ENCODE data around the gene STK32B. TPM values are rescaled to one million over a fixed set of nuclear protein-coding genes. Genes with fewer than 3 reads are reported as not detected.

Gene STK32B
- total RNA-seq, 1 experiment from 2014 or later, result 11.6 TPM

DNA sequence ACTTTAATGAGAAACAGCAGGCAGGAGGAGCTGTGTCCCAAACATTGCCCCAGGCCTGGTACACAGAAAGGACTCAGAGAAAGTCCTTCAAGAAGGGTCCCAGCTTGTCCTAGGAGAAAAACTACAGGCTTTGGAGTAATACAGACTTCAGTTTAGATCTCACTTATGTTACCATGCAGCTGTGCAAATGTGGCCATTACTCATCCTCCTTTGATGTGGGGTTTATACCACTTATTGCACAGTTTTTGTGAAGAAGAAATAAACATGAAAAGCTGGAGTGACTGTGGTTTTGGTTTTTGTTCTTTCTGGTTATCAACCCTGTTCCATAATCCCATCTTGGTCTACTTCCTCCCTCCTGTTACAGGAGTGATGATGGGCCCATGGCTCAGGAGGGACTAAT is 23.9 kb upstream of the STK32B start:
- CTCF ChIA-PET, result no interaction called here
- intact Hi-C loops (cut with micrococcal nuclease; ENCODE audit: unreplicated experiment) (no loop called here), in situ Hi-C loops (cut with HindIII; ENCODE audit: low pct_unique_long_range_greater_than_20kb, low sequenced_read_pairs) (no loop called here)
- BruUV-seq (replicated peaks), result no TSS peak
- TF ChIP-seq SIN3A (IDR thresholded peaks at IDR 0.05; ENCODE audit: borderline replicate concordance, insufficient read depth, low read depth, low read length), result no peak
- no peak for ATAC-seq
- H3K36me3 ChIP-seq (ENCODE audit: control insufficient read depth, insufficient read depth, low read length), result no peaks in the 10 kb centered on the region
- H3K27me3 ChIP-seq (ENCODE audit: control insufficient read depth, insufficient read depth, low read length), result no peaks in the 10 kb centered on the region
- no peaks in the 10 kb centered on the region for H3K9me3 ChIP-seq (ENCODE audit: control insufficient read depth, insufficient read depth, low read depth, low read length)
- no peaks in the 10 kb centered on the region for H3K4me1 ChIP-seq (ENCODE audit: control insufficient read depth, insufficient read depth, low read length)
- DNase-seq (ENCODE audit: low read depth, low spot score), result no peak
- no peak overlapping the region for H3K4me3 ChIP-seq (ENCODE audit: low read depth in 2 of 2, low read length in 2 of 2)
- POLR2A ChIA-PET, result interaction anchor here (0.6 kb wide), 1 partner anchor 516 kb away, joined by 5 read pairs; no protein-coding TSS in a partner anchor
- no peak overlapping the region for H3K27ac ChIP-seq (ENCODE audit: low read length)

DNA sequence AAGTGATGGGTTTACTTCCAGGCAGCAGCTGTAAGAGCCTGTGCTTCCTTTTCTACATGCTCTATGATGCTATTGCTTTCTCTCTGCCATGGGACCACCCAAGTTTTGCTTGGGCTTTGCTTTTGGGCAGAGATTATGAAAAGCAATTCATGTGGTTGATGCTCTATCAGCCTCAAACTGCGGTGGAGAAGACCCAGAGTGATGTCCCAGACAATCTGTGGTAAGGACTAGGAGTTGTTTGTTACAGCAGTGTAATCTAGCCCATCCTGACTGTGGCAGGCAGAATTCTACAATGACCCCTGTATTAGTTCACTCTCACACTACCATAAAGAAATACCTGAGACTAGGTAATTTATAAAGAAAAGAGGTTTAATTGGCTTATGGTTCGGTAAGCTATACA is 22.8 kb upstream of the STK32B start:
- ATAC-seq (no peak), DNase-seq (ENCODE audit: low read depth, low spot score) (no peak)
- intact Hi-C loops (cut with micrococcal nuclease; ENCODE audit: unreplicated experiment), result no loop called here
- H3K36me3 ChIP-seq (ENCODE audit: control insufficient read depth, insufficient read depth, low read length), result no peaks in the 10 kb centered on the region
- H3K4me3 ChIP-seq (ENCODE audit: low read depth in 2 of 2, low read length in 2 of 2), result no peak overlapping the region
- in situ Hi-C loops (cut with HindIII; ENCODE audit: low pct_unique_long_range_greater_than_20kb, low sequenced_read_pairs), result no loop called here
- no peak overlapping the region for H3K27ac ChIP-seq (ENCODE audit: low read length)
- no TSS peak for BruUV-seq (replicated peaks)
- TF ChIP-seq POLR2AphosphoS5 (IDR thresholded peaks at IDR 0.05; ENCODE audit: low read depth, low read length), result no peak
- TF ChIP-seq, protein P1, sequence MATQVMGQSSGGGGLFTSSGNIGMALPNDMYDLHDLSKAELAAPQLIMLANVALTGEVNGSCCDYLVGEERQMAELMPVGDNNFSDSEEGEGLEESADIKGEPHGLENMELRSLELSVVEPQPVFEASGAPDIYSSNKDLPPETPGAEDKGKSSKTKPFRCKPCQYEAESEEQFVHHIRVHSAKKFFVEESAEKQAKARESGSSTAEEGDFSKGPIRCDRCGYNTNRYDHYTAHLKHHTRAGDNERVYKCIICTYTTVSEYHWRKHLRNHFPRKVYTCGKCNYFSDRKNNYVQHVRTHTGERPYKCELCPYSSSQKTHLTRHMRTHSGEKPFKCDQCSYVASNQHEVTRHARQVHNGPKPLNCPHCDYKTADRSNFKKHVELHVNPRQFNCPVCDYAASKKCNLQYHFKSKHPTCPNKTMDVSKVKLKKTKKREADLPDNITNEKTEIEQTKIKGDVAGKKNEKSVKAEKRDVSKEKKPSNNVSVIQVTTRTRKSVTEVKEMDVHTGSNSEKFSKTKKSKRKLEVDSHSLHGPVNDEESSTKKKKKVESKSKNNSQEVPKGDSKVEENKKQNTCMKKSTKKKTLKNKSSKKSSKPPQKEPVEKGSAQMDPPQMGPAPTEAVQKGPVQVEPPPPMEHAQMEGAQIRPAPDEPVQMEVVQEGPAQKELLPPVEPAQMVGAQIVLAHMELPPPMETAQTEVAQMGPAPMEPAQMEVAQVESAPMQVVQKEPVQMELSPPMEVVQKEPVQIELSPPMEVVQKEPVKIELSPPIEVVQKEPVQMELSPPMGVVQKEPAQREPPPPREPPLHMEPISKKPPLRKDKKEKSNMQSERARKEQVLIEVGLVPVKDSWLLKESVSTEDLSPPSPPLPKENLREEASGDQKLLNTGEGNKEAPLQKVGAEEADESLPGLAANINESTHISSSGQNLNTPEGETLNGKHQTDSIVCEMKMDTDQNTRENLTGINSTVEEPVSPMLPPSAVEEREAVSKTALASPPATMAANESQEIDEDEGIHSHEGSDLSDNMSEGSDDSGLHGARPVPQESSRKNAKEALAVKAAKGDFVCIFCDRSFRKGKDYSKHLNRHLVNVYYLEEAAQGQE (IDR thresholded peaks at IDR 0.05; ENCODE audit: insufficient read depth in 1 of 2, low read depth in 2 of 2, low read length in 1 of 2), result no peak
- TF ChIP-seq SIN3A (IDR thresholded peaks at IDR 0.05; ENCODE audit: borderline replicate concordance, insufficient read depth, low read depth, low read length), result no peak
- no peak for TF ChIP-seq TCF7L2 (IDR thresholded peaks at IDR 0.05; ENCODE audit: low read depth, low read length)
- ChIA-PET CTCF (no interaction called here), POLR2A (no interaction called here)
- no peaks in the 10 kb centered on the region for H3K4me1 ChIP-seq (ENCODE audit: control insufficient read depth, insufficient read depth, low read length)
- no peaks in the 10 kb centered on the region for H3K9me3 ChIP-seq (ENCODE audit: control insufficient read depth, insufficient read depth, low read depth, low read length)
- no peaks in the 10 kb centered on the region for H3K27me3 ChIP-seq (ENCODE audit: control insufficient read depth, insufficient read depth, low read length)

DNA sequence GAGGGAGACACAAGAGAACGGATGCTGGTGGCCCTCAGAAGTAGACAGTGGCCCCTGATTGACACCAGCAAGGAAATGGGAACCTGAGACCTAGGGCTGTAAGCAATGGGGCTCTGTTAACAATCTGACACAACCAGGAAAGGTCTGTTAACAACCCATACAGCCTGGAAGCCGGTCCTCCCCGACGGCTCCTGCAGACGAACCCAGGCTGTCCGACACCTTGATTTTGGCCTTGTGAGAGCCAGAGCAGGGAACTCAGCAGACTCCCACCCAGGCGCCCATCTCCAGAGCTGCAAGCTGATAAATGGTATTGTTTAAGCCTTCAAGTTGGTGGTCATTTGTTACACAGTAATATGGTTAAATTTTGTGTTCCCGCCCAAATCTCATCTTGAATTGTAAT is 21.8 kb upstream of the STK32B start:
- POLR2A ChIA-PET, result no interaction called here
- DNase-seq (ENCODE audit: low read depth, low spot score) (no peak), ATAC-seq (no peak)
- no peaks in the 10 kb centered on the region for H3K36me3 ChIP-seq (ENCODE audit: control insufficient read depth, insufficient read depth, low read length)
- TF ChIP-seq, protein P2, sequence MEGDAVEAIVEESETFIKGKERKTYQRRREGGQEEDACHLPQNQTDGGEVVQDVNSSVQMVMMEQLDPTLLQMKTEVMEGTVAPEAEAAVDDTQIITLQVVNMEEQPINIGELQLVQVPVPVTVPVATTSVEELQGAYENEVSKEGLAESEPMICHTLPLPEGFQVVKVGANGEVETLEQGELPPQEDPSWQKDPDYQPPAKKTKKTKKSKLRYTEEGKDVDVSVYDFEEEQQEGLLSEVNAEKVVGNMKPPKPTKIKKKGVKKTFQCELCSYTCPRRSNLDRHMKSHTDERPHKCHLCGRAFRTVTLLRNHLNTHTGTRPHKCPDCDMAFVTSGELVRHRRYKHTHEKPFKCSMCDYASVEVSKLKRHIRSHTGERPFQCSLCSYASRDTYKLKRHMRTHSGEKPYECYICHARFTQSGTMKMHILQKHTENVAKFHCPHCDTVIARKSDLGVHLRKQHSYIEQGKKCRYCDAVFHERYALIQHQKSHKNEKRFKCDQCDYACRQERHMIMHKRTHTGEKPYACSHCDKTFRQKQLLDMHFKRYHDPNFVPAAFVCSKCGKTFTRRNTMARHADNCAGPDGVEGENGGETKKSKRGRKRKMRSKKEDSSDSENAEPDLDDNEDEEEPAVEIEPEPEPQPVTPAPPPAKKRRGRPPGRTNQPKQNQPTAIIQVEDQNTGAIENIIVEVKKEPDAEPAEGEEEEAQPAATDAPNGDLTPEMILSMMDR (IDR thresholded peaks at IDR 0.05), result no peak
- no peak for TF ChIP-seq POLR2AphosphoS5 (IDR thresholded peaks at IDR 0.05; ENCODE audit: low read depth, low read length)
- no peak for TF ChIP-seq SIN3A (IDR thresholded peaks at IDR 0.05; ENCODE audit: borderline replicate concordance, insufficient read depth, low read depth, low read length)
- TF ChIP-seq, protein P1 (IDR thresholded peaks at IDR 0.05; ENCODE audit: insufficient read depth in 1 of 2, low read depth in 2 of 2, low read length in 1 of 2), result no peak
- TF ChIP-seq TCF7L2 (IDR thresholded peaks at IDR 0.05; ENCODE audit: low read depth, low read length), result no peak
- in situ Hi-C loops (cut with HindIII; ENCODE audit: low pct_unique_long_range_greater_than_20kb, low sequenced_read_pairs), result no loop called here
- no peaks in the 10 kb centered on the region for H3K4me1 ChIP-seq (ENCODE audit: control insufficient read depth, insufficient read depth, low read length)
- H3K27ac ChIP-seq (ENCODE audit: low read length), result no peak overlapping the region
- intact Hi-C loops (cut with micrococcal nuclease; ENCODE audit: unreplicated experiment), result no loop called here
- CTCF ChIA-PET, result no interaction called here
- H3K4me3 ChIP-seq (ENCODE audit: low read depth in 2 of 2, low read length in 2 of 2), result no peak overlapping the region
- H3K9me3 ChIP-seq (ENCODE audit: control insufficient read depth, insufficient read depth, low read depth, low read length), result no peaks in the 10 kb centered on the region
- no peaks in the 10 kb centered on the region for H3K27me3 ChIP-seq (ENCODE audit: control insufficient read depth, insufficient read depth, low read length)
- no TSS peak for BruUV-seq (replicated peaks)

All from Panc1 (cell line).